HG03039 (cell line): ENCODE data around the gene DDX47.
"Not testable (repeated sequence)": the region's sequence is repeated elsewhere in the genome, so short reads cannot be mapped to it uniquely, and the experiment has no call there.

Experiments used
- ATAC-seq: cut with Tn5 transposase; IDR thresholded peaks from one replicate; pipeline ENCODE4 v1.9.1; 2021; ENCODE audit warnings: mild to moderate bottlenecking, moderate library complexity; ENCODE audit not compliant: unreplicated experiment

Gene DDX47

GRCh38 chr12:12870465-12870864 lies 57.3 kb downstream of the DDX47 start:
- no peak for ATAC-seq

- no peak for ATAC-seq
These were observed 58.5 kb downstream of the DDX47 start for GRCh38 chr12:12871587-12872138.

GRCh38 chr12:12872139-12872933 lies 59.2 kb downstream of the DDX47 start:
- ATAC-seq: no peak

DNA sequence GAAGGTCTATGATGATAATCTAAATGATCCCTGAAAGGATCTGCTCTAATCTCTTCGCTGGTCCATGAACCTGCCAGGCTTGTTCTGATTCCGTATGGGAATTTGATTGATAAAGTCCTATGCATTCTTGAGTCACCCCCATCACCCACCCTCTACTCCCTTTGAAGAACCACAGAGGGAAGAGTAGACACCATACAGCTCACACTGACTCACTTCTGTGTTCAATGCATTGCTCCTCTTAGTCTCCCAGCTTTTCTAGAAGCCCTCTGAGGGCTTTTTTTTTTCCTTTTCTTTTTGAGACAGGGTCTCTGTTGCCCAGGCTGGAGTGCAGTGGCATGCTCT lies 59.8 kb downstream of the DDX47 start:
- ATAC-seq: no peak

DNA sequence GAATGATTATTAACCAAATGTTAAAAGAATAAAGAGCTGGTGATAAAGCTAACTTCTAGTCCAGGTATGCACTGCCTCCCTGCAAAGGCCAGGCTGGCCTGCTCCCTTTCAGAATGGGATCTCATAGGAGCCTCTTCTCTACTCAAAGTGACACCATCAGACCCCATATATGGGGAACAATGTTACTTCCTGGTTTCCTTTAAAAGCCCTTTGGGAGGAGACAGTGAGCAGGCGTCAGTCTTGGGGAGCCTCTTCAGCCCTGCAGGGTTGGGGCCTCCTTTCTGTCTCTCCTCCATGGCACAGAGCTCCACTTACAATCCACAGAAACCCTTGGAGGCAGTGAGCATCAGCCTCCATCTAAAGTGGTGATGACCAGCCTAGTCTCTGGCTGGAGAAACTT lies 60.9 kb downstream of the DDX47 start:
- no peak for ATAC-seq

DNA sequence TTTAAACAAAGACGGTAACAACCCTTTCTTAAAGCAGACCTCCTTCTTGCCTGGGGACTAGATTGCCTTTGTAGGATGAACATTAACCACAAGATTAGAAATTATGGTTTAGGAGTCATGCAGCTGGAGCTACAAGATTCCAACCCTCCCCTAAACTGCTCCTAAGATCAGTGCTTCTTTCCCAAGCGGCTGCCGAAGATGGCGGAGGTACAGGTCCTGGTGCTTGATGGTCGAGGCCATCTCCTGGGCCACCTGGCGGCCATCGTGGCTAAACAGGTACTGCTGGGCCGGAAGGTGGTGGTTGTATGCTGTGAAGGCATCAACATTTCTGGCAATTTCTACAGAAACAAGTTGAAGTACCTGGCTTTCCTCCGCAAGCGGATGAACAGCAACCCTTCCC lies 62.2 kb downstream of the DDX47 start:
- not testable (repeated sequence) for ATAC-seq

GRCh38 chr12:12877153-12877768 lies 64.1 kb downstream of the DDX47 start:
- no peak for ATAC-seq

DNA sequence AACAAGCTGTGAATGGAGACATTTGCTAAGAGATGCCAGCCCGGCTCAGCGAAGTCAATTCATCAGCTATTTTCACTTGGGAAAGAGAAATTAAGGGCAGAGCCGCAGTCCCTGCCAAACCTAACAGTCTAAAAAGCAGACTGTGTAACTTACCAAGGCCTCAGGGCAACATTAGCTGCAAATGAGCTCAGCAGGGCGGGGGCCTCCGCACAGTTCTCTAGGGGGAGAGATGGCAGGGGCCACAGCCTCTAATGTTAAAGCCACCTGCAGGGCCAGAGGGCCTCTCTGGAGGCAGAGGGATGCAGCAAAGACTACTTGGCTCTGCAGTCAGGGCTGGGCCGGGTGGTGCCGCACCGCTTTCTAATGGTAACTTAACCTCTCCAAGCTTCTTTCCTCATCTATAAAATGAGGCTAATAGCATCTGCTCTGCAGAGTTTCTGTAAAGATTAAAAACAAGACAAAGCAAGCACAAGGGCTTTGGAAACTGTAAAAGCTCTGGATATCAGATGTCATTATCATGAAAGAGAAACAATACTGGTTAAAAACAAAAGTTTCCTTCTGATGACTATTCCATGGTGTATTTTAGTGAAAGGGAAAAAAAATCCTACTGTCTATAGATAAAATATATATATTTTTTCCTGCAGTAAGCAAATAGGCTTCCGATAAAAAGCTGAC lies 64.8 kb downstream of the DDX47 start:
- ATAC-seq: no peak
